Aorta (tissue), 5 donors: Measurements from ENCODE around the gene POLR2F. TPM values are rescaled to one million over a fixed set of nuclear protein-coding genes. Genes with fewer than 3 reads are reported as not detected.

Experiments used
- ATAC-seq: fragments of 200-7000 bp; cut with Tn5 transposase; one replicate; pipeline ENCODE4 v1.9.1; 2022; ENCODE audit warnings: moderate library complexity; ENCODE audit not compliant: low FRiP score
- DNase-seq, 2 donors: peaks; one replicate each; pipeline ENCODE4 v3.0.0-alpha.2; 2020
- H3K27ac ChIP-seq, 2 donors: one replicate each; pipeline ENCODE4 v1.5.1; 2013; ENCODE audit warnings: low read length in 2 of 2, mild to moderate bottlenecking in 2 of 2, moderate library complexity in 2 of 2, control low read depth in 1 of 2, inconsistent platforms in 1 of 2, low read depth in 1 of 2
- H3K27me3 ChIP-seq, 2 donors: one replicate each; pipeline ENCODE4 v1.6.1; 2013; ENCODE audit warnings: control low read depth in 1 of 2, low read length in 1 of 2, mild to moderate bottlenecking in 1 of 2, moderate library complexity in 1 of 2; ENCODE audit not compliant: insufficient read depth in 2 of 2, control insufficient read depth in 1 of 2
- H3K36me3 ChIP-seq, 2 donors: one replicate each; pipeline ENCODE4 v1.6.1; 2013; ENCODE audit warnings: control low read depth in 1 of 2, low read length in 1 of 2, mild to moderate bottlenecking in 1 of 2; ENCODE audit not compliant: insufficient read depth in 2 of 2, control insufficient read depth in 1 of 2
- H3K4me1 ChIP-seq, 2 donors: one replicate each; pipeline ENCODE4 v1.6.1; 2013; ENCODE audit warnings: low read length in 2 of 2, control low read depth in 1 of 2, mild to moderate bottlenecking in 1 of 2, moderate library complexity in 1 of 2; ENCODE audit not compliant: insufficient read depth in 2 of 2, control insufficient read depth in 1 of 2
- H3K4me3 ChIP-seq, 2 donors: one replicate each; pipeline ENCODE4 v1.5.1; 2013; ENCODE audit warnings: low read length in 2 of 2, control low read depth in 1 of 2, mild to moderate bottlenecking in 1 of 2
- H3K9me3 ChIP-seq: one replicate; pipeline ENCODE4 v1.6.1; 2013; ENCODE audit warnings: mild to moderate bottlenecking, low read length; ENCODE audit not compliant: control insufficient read depth
- WGBS, 2 donors: extraction: QIAGEN DNeasy Blood & Tissue Kit; methylation state at CpG; one replicate each; pipeline ENCODE4 v1.1.7; 2013; 5-methylcytosine and 5-hydroxymethylcytosine counted together
- intact Hi-C, 2 donors: fragments of 100-400 bp; cut with DNase I; formaldehyde crosslinking; loops; one replicate each; pipeline versions ENCODE4 v1.14.2 to v1.15.0; 2022
- polyA plus RNA-seq, 2 donors: library from polyadenylated mRNA; stranded (reverse); fragments of 200-250 nt; gene quantifications; one replicate each; pipeline ENCODE4 v1.2.3, GENCODE V29; 2013
- total RNA-seq, 2 donors: library from RNA; stranded (reverse); fragmentation: NEBNext Ultra II Directional; extraction: Animal tissue kit (Norgen Biotek cat#: 25700); gene quantifications; one replicate each; pipeline ENCODE4 v1.2.1, GENCODE V29; 2021
- donor health status: healthy with polysubstance abuse.
- donor health status: Bipolar disorder and iron deficiency.
- donor health status: DM: no; HTN: no; CAD: no.
- donor health status: DM: no; HTN: no; CAD: no.
- donor health status: DM: yes; HTN: yes; CAD: no.

The POLR2F gene
- total and polyA plus RNA-seq, 4 donors = 45.9 to 169 (median 98.3) TPM

GRCh38 chr22:37989146-37990045 is 35.9 kb downstream of the POLR2F start:
- Histone ChIP-seq H3K4me1 (no peaks in the 10 kb centered on the region), H3K36me3 (no peaks in the 10 kb centered on the region), H3K9me3 (no peaks in the 10 kb centered on the region), H3K27ac (no peak overlapping the region), H3K4me3 (no peak overlapping the region), H3K27me3 (no peaks in the 10 kb centered on the region)
- ATAC-seq (no peak), DNase-seq (no peak)
- WGBS, 2 donors = 93 to 96% methylated on average over 14 of the region's 14 CpGs
- intact Hi-C loops = no loop called here

GRCh38 chr22:37990301-37990700 is 36.8 kb downstream of the POLR2F start:
- intact Hi-C loops = no loop called here
- ATAC-seq = no peak
- H3K4me1 ChIP-seq = no peaks in the 10 kb centered on the region
- H3K9me3 ChIP-seq = no peaks in the 10 kb centered on the region
- 69 to 73% methylated on average over 5 of the region's 5 CpGs for WGBS, 2 donors
- H3K36me3 ChIP-seq = no peaks in the 10 kb centered on the region
- H3K4me3 ChIP-seq = no peak overlapping the region
- H3K27me3 ChIP-seq = no peaks in the 10 kb centered on the region
- no peak overlapping the region for H3K27ac ChIP-seq
- DNase-seq = no peak

- ATAC-seq (no peak), DNase-seq (no peak)
- Histone ChIP-seq H3K36me3 (no peaks in the 10 kb centered on the region), H3K4me3 (no peak overlapping the region), H3K27me3 (no peaks in the 10 kb centered on the region), H3K27ac (no peak overlapping the region), H3K9me3 (no peaks in the 10 kb centered on the region), H3K4me1 (no peaks in the 10 kb centered on the region)
- intact Hi-C loops = no loop called here
- 90% methylated on average over 7 of the region's 7 CpGs for WGBS, 2 donors
These were observed 37.4 kb downstream of the POLR2F start for GRCh38 chr22:37990862-37991261.

- intact Hi-C loops = no loop called here
- Histone ChIP-seq H3K9me3 (no peaks in the 10 kb centered on the region), H3K4me1 (no peaks in the 10 kb centered on the region), H3K27ac (no peak overlapping the region), H3K36me3 (no peaks in the 10 kb centered on the region), H3K4me3 (no peak overlapping the region), H3K27me3 (no peaks in the 10 kb centered on the region)
- ATAC-seq (no peak), DNase-seq (no peak)
- WGBS, 2 donors = 77 to 81% methylated on average over 6 of the region's 6 CpGs
These were observed 38.4 kb downstream of the POLR2F start for GRCh38 chr22:37991731-37992442.

- 89 to 93% methylated on average over 6 of the region's 6 CpGs for WGBS, 2 donors
- no peak overlapping the region for H3K27ac ChIP-seq
- intact Hi-C loops = no loop called here
These were observed 40.5 kb downstream of the POLR2F start for GRCh38 chr22:37994049-37994448.

GRCh38 chr22:37994982-37995381 is 41.5 kb downstream of the POLR2F start:
- 90 to 92% methylated on average over 6 of the region's 6 CpGs for WGBS, 2 donors
- H3K9me3 ChIP-seq = no peaks in the 10 kb centered on the region
- DNase-seq = no peak
- no peak for ATAC-seq
- H3K4me1 ChIP-seq = no peaks in the 10 kb centered on the region
- no peaks in the 10 kb centered on the region for H3K27me3 ChIP-seq
- intact Hi-C loops = no loop called here
- no peaks in the 10 kb centered on the region for H3K36me3 ChIP-seq
- no peak overlapping the region for H3K4me3 ChIP-seq
- no peak overlapping the region for H3K27ac ChIP-seq

More at GRCh38 chr22:37994049-37994448, 40.5 kb downstream of the POLR2F start:
- H3K4me3 ChIP-seq = no peak overlapping the region
- ATAC-seq = no peak
- no peaks in the 10 kb centered on the region for H3K36me3 ChIP-seq
- no peak for DNase-seq
- H3K4me1 ChIP-seq = no peaks in the 10 kb centered on the region
- no peaks in the 10 kb centered on the region for H3K27me3 ChIP-seq
- no peaks in the 10 kb centered on the region for H3K9me3 ChIP-seq

- no peak for ATAC-seq
- Histone ChIP-seq H3K9me3 (no peaks in the 10 kb centered on the region), H3K4me1 (no peaks in the 10 kb centered on the region), H3K36me3 (no peaks in the 10 kb centered on the region), H3K4me3 (no peak overlapping the region), H3K27me3 (no peaks in the 10 kb centered on the region), H3K27ac (no peak overlapping the region)
- DNase-seq = no peak
- intact Hi-C loops = no loop called here
- WGBS, 2 donors = 95 to 96% methylated on average over 4 of the region's 4 CpGs
These were observed 42.0 kb downstream of the POLR2F start for GRCh38 chr22:37995460-37995859.

- H3K27me3 ChIP-seq = no peaks in the 10 kb centered on the region
- WGBS, 2 donors = 60 to 61% methylated on average over 2 to 4 of the region's 4 CpGs
- H3K4me1 ChIP-seq = no peaks in the 10 kb centered on the region
- intact Hi-C loops = no loop called here
- DNase-seq = no peak
- H3K36me3 ChIP-seq = no peaks in the 10 kb centered on the region
- no peak for ATAC-seq
- H3K27ac ChIP-seq = no peak overlapping the region
- no peak overlapping the region for H3K4me3 ChIP-seq
- H3K9me3 ChIP-seq = no peaks in the 10 kb centered on the region
These were observed 42.6 kb downstream of the POLR2F start for GRCh38 chr22:37996079-37996478.
